ENCODE results near the gene TMEM184B.

The TMEM184B gene

DNA sequence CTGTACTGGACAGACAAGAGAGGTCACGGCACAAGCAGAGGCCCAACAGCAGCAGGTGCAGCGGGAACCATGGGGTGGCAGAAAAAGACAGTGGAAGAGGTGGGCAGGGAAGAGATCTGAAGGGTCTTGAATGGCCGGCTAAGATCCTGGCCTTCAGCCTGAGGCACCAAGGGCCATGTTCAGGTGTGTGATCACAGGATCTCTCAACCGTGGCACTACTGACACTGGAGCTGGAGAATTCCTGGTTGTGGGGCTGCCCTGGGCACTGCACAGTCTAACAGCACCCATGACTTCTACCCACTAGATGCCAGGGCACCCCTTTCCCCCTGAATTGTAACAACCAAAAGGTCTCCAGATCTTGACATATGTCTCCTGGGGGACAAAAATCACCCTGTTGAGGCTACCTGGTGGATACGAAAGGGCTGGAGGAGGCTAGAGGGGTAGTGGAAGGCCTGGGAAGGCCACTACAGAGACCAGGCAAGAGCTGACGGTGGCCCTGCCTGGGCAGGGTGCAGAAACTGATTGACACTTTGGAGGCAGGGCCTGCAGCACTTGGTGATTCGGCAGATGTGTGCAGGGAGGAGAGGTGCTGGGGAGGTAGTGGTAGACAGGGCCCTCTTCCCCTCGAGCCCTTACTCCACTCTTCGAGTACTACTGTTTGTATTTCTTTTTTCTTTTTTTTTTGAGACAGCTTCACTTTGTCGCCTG is 36.1 kb upstream of the TMEM184B start:
- no peak for DNase-seq

DNA sequence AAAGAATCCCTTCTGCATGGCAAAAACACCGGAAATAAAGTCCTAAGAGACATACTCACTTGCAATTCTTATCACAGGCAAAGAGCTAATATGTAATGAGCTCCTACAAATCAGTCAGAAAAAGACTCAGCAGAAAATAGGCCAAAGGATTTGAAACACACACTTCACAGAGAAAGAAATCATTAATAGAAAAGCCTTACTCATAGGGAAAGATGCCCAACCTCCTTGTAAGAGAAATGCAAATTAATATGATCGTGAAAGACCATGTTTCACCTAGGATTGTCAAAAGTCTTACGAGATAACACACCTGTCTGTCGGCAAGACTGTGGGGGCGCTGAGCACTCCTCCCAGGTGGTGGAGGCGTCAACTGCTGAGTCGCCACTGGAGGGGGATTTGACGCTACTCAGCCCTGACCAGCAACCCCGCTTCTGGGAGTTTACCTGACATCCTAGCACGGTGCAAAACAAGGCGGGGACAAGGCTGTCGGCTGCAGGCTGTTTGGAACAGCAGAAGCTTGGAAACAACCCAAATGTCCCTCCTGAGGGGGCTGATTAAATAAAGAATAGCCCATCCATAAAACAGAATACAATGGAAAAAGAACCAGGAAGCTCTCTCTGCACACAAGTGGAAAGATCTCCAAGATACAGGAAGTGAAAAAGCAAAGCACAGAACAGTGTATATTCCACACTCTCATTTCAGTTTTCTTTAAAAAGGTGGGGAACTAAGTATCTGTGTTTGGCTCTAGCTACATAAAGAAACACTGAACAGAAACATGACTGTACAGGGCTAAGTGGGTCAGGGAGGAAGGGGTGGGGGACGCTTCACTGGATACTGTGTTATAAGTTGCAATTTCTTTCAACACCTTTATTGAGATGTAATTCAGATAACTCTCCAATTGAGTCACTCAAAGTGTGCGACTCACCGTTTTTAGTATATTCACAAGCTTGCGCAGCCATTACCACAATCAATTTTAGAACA is 33.0 kb upstream of the TMEM184B start:
- DNase-seq: peak; percentile 78

DNA sequence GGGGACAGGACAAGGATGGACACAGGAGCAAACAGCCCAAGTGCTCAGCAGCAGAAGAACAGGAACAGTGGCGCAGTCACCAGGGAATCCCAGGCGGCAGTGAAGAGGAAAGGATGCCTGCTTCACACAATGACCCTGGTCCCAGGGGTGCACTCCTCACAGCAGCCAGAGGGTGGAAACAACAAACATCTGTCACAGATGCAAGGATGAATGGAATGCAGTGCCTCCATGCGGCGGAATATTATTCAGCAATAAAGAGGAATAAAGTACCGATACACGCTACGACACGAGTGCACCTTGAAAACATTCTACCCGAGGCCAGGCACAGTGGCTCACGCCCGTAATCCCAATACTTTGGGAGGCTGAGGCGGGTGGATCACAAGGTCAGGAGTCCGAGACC is 31.7 kb upstream of the TMEM184B start:
- DNase-seq: no peak

DNA sequence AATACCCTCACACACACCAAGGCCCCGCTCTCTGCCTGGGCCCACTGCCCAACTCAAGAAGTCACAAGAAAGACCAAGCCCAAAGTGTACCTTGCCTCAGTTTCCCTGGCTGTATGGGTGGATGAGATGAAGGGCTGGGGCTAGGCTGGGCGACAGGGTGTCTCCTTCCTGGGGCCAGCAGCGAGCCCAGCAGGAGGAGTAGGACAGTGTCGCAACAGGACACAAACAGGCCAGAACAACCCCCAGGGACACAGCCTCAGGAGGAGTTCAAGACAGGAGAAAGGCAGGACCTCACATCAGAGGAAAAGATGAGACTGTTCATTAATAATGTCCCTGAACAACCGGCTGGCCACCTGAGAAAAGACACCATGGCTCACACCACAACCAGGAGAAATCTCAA is 31.2 kb upstream of the TMEM184B start:
- no peak for DNase-seq

DNA sequence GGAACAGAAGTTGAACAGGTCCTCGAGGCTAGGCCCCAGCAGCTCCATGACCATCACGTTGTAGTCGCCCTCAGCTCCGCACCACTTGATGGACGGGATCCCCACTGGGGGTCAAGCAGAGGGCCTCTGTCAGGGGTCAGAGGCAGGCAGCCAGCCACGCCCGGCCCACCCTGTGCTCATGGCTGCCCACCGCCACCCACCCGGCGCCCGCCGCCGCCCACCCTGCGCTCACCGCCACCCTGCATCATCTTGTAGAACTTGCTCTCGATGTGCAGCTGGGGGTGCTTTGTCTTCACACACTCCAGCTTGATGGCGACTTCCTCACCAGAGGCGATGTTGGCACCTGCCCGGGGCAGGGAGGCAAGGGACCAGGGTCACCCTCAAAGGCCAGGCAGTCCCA is 30.1 kb upstream of the TMEM184B start:
- no peak for DNase-seq

DNA sequence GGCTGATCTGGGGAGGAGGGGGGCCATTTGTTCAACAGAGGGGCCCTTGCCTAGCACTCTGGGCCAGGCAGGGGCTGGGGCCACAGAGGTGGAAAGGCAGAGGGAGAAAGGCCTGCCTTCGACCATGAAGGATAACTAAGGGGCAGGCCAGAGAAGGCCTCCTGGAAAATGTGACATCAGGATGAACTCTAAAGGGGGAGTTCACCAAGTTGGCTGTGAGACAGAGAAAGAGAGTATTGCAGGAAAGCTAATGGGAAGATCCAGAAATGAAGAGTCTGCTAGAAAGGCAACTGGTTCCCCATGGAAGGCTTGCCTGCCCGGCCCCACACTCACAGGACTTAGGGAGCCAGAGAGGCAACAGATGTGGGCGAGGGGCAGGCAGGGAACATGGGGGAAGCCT is 28.1 kb upstream of the TMEM184B start:
- no peak for DNase-seq

DNA sequence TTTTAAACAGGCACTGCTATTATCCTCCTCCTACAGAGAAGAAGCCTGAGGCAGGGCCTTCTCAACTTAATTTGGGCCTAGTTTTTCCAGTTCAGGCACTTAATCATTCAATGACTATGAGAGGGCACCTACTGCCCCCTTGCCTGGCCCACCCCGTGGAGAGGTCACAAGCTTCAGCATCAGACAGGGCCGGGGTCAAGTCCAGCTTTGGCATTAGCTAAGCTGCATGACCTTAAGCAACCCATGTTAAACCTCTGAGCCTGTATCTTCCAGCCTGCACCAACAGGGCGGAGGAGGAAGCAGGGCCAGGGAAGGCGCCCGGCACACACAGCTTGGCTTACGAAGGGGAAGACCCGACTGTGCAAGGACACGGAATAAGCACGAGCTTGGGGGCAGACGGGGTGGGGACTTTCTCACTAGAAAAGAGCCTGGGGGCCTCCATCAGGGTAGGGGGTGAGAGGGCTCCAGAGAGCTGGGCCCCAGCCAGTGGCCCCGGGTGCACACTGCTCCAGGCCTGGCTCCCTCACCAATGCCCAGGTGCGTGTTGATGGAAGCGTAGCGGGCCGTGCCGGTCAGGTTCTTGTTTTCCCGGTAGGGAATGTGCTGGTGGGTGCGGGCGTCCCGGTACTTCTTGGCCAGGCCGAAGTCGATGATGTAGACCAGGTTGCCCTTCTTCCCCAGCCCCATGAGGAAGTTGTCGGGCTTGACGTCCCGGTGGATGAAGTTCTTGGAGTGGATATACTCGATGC is 27.6 kb upstream of the TMEM184B start:
- DNase-seq: no peak

DNA sequence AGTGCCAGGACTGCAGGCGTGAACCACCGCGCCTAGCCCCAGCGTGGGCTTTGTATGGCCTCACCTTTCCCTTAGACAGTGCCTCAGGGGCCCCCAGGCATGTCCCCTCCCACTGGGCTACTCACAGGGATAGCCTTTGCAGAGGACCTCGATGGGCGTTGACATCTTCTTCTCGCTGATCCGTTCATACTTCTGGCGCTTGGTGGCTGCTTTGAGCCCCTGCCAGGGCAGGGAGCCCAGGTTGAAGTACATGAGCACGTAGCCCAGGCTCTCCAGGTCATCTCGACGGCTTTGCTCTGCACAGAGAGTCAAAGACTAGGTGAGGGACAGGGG is 26.9 kb upstream of the TMEM184B start:
- DNase-seq: no peak

DNA sequence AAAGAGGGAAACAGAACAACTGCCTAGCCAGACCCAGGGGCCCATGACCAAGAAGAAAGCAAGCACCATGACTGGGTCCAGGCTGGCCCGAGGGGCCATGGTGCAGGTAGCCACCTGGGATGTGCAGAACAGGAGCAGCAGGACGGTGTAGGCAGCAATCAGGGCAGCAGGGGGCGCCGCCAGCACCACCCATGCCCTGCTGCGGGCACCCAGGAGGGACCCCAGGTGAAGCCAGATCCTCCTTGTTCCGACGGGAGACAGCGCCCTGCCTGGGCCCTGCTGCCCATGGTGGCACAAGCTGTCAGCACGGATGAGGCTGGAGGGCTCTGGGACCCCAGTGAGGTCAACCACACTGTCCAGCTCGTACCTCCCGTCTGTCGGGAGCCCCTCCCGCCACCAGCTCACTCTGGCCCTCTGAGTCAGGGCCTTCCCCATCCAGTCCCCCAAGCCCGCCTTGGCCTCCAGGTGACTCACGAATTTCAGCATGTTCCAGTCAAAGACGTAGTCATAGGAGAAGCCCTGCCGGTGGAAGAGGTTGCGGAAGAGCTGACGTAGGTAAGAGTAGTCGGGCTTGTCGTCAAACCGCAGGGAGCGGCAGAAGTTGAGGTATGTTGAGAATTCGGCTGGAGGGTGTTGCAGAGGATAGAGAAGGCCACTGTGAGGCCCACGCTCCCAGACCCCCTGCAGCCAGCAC is 25.6 kb upstream of the TMEM184B start:
- peak; percentile 85 for DNase-seq

DNA sequence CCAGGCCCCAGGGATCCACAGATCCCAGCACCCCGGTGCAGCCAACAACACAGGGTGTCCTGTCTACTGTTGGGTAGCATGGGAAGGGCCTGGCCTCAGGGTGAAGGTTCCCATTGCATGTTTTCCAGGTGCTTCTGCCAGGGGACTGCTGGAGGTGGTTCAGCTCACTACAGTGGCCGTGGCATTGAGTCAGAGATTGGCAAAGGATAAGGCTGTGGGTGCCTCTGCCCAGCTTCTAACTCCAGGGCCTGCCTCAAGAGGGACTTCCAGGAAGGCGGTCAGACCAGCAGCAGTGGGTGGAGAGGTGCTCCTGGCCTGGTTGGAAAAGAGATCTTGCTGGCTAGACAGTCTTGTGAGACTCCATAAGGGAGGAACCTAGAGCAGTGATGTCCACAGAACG is 23.6 kb upstream of the TMEM184B start:
- DNase-seq: no peak

DNA sequence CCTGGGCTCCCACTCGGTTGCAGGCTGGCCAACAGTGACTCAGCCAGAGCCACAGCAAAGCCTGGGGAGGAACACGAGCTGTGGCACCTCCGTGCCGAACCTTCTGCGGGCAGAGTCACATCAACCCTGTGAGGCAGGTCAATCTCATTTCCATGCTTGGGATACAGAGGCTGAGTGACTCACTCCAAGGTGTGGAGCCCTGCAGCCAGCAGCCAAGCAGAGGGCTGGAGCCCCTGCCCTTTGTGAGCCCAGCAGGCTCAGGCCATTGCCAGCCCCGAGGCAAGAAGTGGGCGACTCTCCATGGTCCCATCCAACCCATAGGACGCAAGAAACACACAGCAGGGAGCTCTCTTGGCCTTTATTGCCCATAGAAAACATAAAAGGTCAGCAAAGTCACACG is 23.1 kb upstream of the TMEM184B start:
- no peak for DNase-seq

DNA sequence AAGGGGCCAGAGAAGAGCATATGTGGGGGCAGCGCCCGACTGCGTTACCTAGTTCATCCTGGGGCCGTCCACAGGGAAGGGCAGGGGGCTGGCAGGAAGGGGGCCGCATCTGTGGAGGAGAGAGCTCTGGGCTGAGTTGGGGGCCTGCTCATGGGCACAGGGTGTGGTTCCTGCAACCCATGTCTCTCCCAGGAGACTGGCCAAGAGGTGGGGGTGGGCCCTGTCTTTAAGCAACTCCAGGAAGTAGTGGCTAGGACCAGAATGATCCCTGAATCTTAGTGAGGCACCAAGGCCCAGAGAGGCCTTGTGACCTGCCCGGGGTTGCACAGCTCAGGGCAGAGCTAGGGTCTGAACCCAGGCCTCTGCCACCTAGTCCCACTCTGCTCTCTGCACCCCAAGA is 22.5 kb upstream of the TMEM184B start:
- no peak for DNase-seq

DNA sequence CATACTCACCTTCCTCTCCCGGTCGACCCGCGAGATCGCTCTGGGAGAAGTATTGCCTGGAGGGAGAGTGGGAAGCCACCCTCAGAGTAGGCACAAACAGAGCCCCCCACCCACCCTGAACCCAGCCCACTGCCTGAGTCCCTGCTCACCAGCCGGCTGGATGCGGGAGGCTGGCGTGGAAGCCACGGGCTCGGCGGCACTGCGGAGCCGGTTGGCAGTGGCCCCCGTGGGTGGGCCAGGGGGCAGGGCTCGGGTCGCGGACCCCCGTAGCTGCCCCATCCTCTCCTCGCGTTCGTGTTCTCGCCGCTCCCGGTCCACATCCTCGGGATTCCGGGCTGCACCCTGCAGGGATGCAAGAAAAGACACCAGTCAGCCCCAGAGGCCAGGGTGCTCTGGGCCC is 21.4 kb upstream of the TMEM184B start:
- no peak for DNase-seq

DNA sequence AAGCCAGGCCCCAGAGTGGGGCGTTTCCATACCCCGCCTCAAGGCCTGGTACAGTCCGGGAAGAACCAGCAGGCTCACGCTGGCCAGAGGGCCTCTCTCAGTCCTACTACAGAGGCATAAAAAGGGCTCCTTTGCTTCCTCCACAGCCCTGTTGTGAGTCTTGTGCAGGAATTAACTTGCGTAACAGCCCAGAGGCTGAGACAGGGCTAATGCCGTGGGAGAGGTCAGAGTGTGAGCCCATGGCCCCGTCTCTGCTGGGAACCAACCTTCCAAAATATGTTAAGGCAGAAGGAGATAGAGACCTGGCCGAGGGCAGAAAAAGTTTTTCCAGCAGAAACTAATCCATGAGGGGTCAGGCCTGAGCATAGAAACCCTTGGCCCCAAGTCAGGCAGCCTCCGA is 19.9 kb upstream of the TMEM184B start:
- DNase-seq: no peak

DNA sequence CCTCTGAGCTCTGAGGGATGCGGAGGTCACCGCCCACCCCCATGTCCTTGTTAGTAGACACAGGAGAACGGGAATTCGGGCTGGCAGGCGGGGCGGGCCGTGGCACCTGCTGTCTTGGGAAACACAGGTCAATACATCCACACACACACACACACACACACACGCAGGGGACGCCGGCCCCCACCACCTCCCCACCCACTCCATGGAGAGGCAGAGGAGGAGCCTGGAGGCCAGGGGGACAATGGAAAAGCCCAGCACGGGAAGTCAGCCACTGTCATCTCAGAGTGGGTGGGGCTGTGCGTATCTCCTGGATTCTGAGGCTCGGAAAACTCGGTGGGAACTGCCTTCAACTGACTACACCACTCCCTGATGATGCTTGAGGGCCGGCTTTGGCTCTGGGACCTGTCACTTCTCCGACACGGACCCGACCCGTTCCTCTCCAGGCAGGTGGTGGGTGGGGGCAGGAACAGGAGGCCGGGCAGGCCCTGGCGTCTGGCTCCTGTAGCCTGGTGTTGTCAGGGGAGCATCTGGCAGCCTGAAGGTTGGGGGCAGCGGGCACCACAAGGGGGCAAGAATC is 18.5 kb upstream of the TMEM184B start:
- no peak for DNase-seq

DNA sequence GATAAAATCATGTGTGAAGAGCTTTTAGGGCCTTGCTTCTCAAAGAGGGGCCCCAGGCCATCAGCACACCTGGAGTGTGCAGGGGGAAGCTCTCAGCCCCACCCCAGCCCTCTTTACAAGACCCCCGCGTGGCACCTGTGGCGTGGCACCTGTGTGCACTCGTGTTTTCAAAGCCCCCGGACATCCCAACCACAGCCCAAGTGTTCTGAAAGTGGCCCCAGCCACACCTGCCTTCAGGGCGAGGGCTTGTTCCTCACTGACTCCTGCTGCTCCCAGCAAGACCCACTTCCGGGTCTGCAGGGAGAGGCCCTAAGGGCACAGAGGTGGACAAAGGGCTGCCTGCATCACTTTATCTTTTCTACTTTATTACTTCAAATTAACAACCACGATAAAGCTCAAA is 17.5 kb upstream of the TMEM184B start:
- no peak for DNase-seq

DNA sequence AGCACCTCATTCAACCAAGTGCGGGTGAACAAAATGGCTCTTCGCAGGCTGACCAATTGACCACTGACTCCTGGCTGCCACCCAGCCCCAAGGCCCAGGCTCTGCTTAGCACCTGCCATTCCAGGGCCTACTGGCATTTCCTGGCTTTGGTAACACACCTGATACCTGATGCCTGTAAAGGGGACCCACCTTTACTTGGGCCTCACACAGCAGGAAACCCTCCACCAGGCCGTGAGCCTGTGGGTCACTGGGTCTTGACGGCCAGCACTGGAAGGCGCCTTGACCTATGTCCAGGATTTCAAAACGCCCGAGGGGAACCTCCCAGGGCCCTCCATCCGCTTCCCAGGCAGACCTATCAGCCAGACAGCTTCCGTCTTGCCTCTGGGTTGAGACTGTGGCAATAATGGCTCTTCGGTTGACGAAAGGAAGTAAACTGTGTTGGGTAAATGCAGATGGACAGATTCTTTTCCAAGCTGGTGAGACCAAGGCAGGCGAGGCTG is 16.8 kb upstream of the TMEM184B start:
- no peak for DNase-seq

DNA sequence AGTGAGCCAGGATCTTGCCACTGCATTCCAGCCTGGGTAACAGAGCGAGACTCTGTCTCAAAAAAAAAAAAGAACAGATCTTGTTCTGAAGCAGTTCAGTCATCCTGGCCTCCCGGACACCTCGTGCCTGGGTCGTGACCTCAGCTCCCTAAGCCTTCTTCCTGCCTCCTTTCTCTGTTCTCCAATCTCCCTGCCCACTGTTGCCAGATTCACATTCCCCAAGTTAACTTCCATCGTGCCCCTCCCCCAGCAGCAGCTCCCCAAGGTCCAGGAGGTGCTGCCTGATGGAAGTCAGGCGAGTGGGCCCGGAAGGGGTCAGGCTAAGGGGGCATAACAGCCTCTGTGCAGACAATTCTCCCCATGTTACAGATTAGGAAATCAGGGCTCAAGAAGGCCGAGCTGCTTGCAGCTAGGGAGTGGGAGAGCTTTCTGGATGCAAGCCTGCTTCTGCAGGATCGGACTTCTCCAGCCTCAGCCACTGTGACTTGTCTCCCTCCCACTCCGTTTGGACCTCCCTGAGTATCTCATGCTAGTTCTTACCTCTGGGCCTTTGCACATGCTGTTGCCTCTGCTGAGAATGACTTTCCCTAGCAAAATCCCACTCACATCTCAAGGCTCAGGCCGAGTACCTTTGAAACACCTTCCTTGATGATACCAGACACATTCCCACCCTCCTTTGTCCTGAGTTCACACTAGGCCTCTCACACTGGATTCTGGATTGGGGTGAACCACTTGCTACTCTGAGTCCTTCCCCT is 14.3 kb upstream of the TMEM184B start:
- DNase-seq: no peak

DNA sequence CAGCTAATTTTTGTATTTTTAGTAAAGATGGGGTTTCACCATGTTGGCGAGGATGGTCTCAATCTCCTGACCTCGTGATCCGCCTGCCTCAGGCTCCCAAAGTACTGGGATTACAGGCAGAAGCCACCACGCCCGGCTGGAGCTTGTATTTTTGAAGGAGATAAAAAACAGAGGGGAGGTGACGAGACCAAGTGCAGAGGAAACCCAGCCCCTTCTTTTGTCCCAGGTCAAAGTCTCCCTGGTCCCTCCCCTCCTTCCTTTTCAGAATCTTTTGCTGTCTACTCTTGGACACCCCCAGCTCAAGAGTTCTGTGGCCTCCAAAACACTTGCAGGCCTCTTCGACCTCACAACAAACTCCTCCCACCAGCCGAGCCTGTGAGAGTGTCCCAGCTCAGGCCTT is 12.2 kb upstream of the TMEM184B start:
- DNase-seq: no peak

DNA sequence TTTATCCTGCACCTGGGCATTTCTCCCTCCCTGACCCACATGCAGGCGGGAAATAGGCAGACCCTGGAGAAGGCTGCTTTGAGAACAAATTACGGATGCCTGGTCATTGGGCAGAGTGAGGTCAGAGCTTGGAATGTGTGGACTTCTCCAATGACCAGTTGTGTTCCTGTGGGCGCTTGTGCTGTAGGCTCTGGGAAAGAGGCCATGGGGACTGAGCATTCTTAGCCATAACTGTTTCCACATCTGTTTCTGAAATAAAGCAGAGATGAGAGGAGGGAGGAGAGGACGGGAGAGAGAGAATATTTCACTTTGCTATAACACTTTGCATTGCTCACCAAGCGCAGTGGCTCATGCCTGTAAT is 11.2 kb upstream of the TMEM184B start:
- DNase-seq: peak; percentile 63

DNA sequence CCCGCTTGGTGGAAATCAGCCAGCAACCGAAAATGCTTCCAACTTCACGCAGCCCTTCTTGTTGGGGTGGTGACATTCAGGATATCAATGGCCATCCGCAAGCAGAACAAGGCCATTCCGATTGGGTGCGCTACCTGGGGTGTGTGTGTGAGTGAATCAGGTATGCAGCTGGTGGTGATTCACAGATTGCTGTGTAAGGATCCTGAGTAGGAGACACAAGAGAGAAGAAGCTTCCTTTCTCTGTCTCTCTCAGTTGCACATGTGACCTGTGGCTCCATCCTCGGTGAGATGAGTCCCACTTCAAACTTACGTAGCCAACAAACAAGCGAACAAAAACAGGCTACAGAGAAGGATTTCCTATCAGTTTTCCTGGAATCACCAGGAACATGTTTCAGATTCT is 9.6 kb upstream of the TMEM184B start:
- no peak for DNase-seq

DNA sequence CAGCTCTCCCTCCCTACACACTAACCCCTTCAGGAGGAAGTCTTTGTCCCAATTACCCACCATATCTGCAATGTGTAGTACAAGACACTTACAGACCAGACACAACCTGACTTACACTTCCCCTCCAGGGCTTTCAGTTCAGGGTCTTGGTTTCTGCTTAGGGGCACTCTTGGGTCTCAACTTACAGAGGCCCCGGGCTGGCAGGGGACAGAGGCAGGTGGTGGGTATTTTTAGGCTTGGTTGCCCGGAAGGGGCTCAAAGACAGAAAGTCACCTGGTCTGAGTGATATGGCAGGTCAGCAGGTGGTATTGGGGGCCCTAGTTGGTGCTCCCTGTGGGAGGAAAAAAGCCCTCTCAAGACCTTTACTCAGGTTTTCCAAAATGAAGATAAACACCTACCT is 3.4 kb upstream of the TMEM184B start:
- DNase-seq: no peak
